Uterus (tissue), 4 donors: ENCODE data around the gene DNAJA4. TPM values are rescaled to one million over a fixed set of nuclear protein-coding genes. Genes with fewer than 3 reads are reported as not detected.

Source experiments
- DNase-seq, 2 donors: peaks; one replicate each; pipeline ENCODE4 v3.0.0-alpha.2; 2019 to 2020
- H3K27ac ChIP-seq, 2 donors: fragments of 200-600 bp; sonication (generic); 1 replicate in 1 of 2; 2 replicates in 1 of 2; pipeline ENCODE4 v1.5.1; 2016 to 2018
- H3K27me3 ChIP-seq, 2 donors: fragments of 200-600 bp; sonication (generic); one replicate each; pipeline ENCODE4 v1.5.1; 2018 to 2019; ENCODE audit warnings: control low read depth in 1 of 2
- H3K36me3 ChIP-seq, 2 donors: fragments of 200-600 bp; sonication (generic); one replicate each; pipeline ENCODE4 v1.5.1; 2019; ENCODE audit warnings: control low read depth in 1 of 2
- H3K4me1 ChIP-seq, 2 donors: fragments of 200-600 bp; sonication (generic); one replicate each; pipeline ENCODE4 v1.5.1; 2018 to 2019; ENCODE audit warnings: control low read depth in 1 of 2
- H3K4me3 ChIP-seq, 2 donors: fragments of 200-600 bp; sonication (generic); 1 replicate in 1 of 2; 2 replicates in 1 of 2; pipeline ENCODE4 v1.5.1; 2018 to 2019; ENCODE audit warnings: mild to moderate bottlenecking in 1 of 2
- H3K9me3 ChIP-seq, 2 donors: fragments of 200-600 bp; sonication (generic); one replicate each; pipeline ENCODE4 v1.5.1; 2019; ENCODE audit warnings: control low read depth in 1 of 2
- POLR2A ChIP-seq, 2 donors: fragments of 450-650 bp; IDR thresholded peaks; one replicate each; pipeline ENCODE4 v1.6.1; 2016; ENCODE audit warnings: antibody characterized with exemption in 2 of 2, mild to moderate bottlenecking in 1 of 2, moderate library complexity in 1 of 2
- intact Hi-C: fragments of 100-400 bp; cut with DNase I; formaldehyde crosslinking; loops from one replicate; pipeline ENCODE4 v1.15.1; 2023; ENCODE audit warnings: low total_unique reads
- small RNA-seq: library from RNA; depleted of rRNA; stranded (forward); fragments of <200 nt; gene quantifications from one replicate; pipeline ENCODE3, GENCODE V24; 2016
- total RNA-seq, 4 donors: library from RNA; depleted of rRNA in 3 of 4; stranded (reverse); fragments of >200 nt in 3 of 4; gene quantifications; one replicate each; pipeline versions ENCODE4 v1.1.0 to v1.2.4, GENCODE V29; 2014 to 2023
- TF ChIP-seq, protein P1 (sequence below), 4 experiments: fragments of 200-600 bp in 2 of 4; fragments of 450-650 bp in 2 of 4; sonication (generic) in 2 of 4; IDR thresholded peaks; one replicate each; pipeline ENCODE4 v1.5.1; 2016 to 2019; ENCODE audit warnings: antibody characterized with exemption in 4 of 4, mild to moderate bottlenecking in 2 of 4, moderate library complexity in 1 of 4
- donor health status: DM: yes; HTN: yes; CAD: no.

The DNAJA4 gene
- total RNA-seq, 4 donors from 2014 or later, result 2.6 to 16.8 (median 14.6) TPM

DNA sequence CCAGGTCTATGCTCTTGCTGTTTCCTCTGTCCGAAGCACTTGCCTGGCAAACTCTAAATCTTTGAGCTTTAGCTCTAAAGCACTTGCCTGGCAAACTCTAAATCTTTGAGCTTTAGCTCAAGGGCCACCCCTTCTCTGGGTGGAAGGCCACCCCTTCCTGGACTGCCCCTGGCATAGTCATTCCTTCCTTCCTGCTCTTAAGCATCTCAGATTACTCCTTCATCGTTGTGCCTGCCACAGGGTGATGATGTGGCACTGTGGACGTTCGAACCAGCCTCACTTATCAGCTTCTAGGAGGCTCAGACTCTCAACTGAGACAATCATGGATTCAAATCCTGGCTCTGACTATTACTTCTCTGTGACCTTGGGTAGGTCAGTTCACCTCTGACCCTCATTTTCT, 65.3 kb downstream of the DNAJA4 start:
- intact Hi-C loops, result no loop called here
- Histone ChIP-seq H3K36me3 (no peaks in the 10 kb centered on the region), H3K4me3 (no peak overlapping the region), H3K9me3 (no peaks in the 10 kb centered on the region), H3K4me1 (no peaks in the 10 kb centered on the region), H3K27me3 (no peaks in the 10 kb centered on the region), H3K27ac (no peak overlapping the region)
- DNase-seq, result no peak
- TF ChIP-seq, protein P1, sequence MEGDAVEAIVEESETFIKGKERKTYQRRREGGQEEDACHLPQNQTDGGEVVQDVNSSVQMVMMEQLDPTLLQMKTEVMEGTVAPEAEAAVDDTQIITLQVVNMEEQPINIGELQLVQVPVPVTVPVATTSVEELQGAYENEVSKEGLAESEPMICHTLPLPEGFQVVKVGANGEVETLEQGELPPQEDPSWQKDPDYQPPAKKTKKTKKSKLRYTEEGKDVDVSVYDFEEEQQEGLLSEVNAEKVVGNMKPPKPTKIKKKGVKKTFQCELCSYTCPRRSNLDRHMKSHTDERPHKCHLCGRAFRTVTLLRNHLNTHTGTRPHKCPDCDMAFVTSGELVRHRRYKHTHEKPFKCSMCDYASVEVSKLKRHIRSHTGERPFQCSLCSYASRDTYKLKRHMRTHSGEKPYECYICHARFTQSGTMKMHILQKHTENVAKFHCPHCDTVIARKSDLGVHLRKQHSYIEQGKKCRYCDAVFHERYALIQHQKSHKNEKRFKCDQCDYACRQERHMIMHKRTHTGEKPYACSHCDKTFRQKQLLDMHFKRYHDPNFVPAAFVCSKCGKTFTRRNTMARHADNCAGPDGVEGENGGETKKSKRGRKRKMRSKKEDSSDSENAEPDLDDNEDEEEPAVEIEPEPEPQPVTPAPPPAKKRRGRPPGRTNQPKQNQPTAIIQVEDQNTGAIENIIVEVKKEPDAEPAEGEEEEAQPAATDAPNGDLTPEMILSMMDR (IDR thresholded peaks at IDR 0.05), result no peak
- TF ChIP-seq POLR2A (IDR thresholded peaks at IDR 0.05), result no peak

Small RNA genes within 50 kb of the gene (small RNA-seq; reads per million reads assigned to genes)
- gene AC090607.5, result not detected

Other genes starting within 250 kb of the DNAJA4 start
- gene TBC1D2B, start 186.9 kb upstream of the DNAJA4 start, total RNA-seq, result 10 to 100 TPM; 27.7 to 89.0 (median 57.9) TPM
- not detected for gene SH2D7, start 172.0 kb upstream of the DNAJA4 start, total RNA-seq
- gene CIB2, start 133.1 kb upstream of the DNAJA4 start, total RNA-seq, result 10 to 100 TPM in 2 of 4 donors, 1 to 10 TPM in 2; 4.4 to 11.3 (median 7.8) TPM
- gene IDH3A, start 115.2 kb upstream of the DNAJA4 start, total RNA-seq, result 100 to 1,000 TPM in 1 of 4 donors, 10 to 100 TPM in 3; 60.1 to 118 (median 86.4) TPM
- 1 to 10 TPM in 1 of 4 donors, not detected in 3; 3.5 TPM for gene ACSBG1, start 30.0 kb upstream of the DNAJA4 start, total RNA-seq
- 10 to 100 TPM; 29.4 to 85.0 (median 62.9) TPM for gene SKIC8, start 35.0 kb downstream of the DNAJA4 start, total RNA-seq
- gene CRABP1, start 75.8 kb downstream of the DNAJA4 start, total RNA-seq, result 1 to 10 TPM in 1 of 4 donors, not detected in 3; 3.4 TPM
- gene IREB2, start 173.7 kb downstream of the DNAJA4 start, total RNA-seq, result 10 to 100 TPM; 15.1 to 81.7 (median 51.4) TPM
- gene HYKK, start 243.0 kb downstream of the DNAJA4 start, total RNA-seq, result 10 to 100 TPM in 3 of 4 donors, 1 to 10 TPM in 1; 8.6 to 28.5 (median 12.6) TPM